HAP-1 (cell line): Measurements from ENCODE around the gene TAF15.

Experiments
- DNase-seq, 2 experiments: peaks; one replicate each; pipeline ENCODE4 v3.0.0-alpha.2; 2016 to 2020; ENCODE audit warnings: low spot score in 2 of 2
- H3K27me3 ChIP-seq: fragments of 250-450 bp; sonication (Bioruptor Pico); 2 replicates; pipeline ENCODE4 v1.5.1; 2020; ENCODE audit warnings: low read depth, mild to moderate bottlenecking, moderate library complexity
- H3K36me3 ChIP-seq: fragments of 250-450 bp; sonication (Bioruptor Pico); replicated peaks from 2 replicates; pipeline ENCODE4 v1.5.1; 2020; ENCODE audit warnings: mild to moderate bottlenecking
- H3K4me1 ChIP-seq: fragments of 250-450 bp; sonication (Bioruptor Pico); 2 replicates; pipeline ENCODE4 v1.5.1; 2020; ENCODE audit warnings: mild to moderate bottlenecking
- H3K4me3 ChIP-seq: fragments of 250-450 bp; sonication (Bioruptor Pico); 2 replicates; pipeline ENCODE4 v1.5.1; 2020; ENCODE audit warnings: mild to moderate bottlenecking, moderate library complexity
- H3K9me3 ChIP-seq: fragments of 250-450 bp; sonication (Bioruptor Pico); 2 replicates; pipeline ENCODE4 v1.5.1; 2020; ENCODE audit warnings: mild to moderate bottlenecking, moderate library complexity
- in situ Hi-C: fragments of 300-500 bp; cut with MboI; formaldehyde crosslinking; loops from 3 replicates; pipeline ENCODE4 v1.14.3; 2020; ENCODE audit warnings: low sequenced_read_pairs, inconsistent platforms, mixed read lengths

Gene TAF15

GRCh38 chr17:35808962-35809854, at the start of gene TAF15:
Gene TAF15, plus strand, starts transcription at chr17:35809484. Its CDS starts 86 bp downstream, at chr17:35809570.
- DNase-seq, result peak; percentile 97 to 98

GRCh38 chr17:35760587-35760986, 48.7 kb upstream of the TAF15 start, which contains the start of gene C17orf50:
Gene C17orf50, plus strand, starts transcription at chr17:35760887. Its CDS starts 55 bp downstream, at chr17:35760942.
- H3K36me3 ChIP-seq, result no peaks in the 10 kb centered on the region
- in situ Hi-C loops, result loop anchor here (5.0 kb wide), 1 partner anchor 47 kb away; the partner anchor contains the start of gene TAF15
- H3K4me3 ChIP-seq, result no peak within 1 kb of the TSS
- H3K9me3 ChIP-seq, result no peaks in the 10 kb centered on the region
- no peaks in the 10 kb centered on the region for H3K27me3 ChIP-seq
- H3K4me1 ChIP-seq, result no peaks in the 10 kb centered on the region
- no peak for DNase-seq

More at GRCh38 chr17:35808962-35809854, at the start of gene TAF15:
- Histone ChIP-seq H3K4me1 (peaks cover 20% of the 10 kb centered on the region), H3K27me3 (no peaks in the 10 kb centered on the region), H3K4me3 (peak within 1 kb of the TSS; percentile 99), H3K36me3 (no peaks in the 10 kb centered on the region), H3K9me3 (no peaks in the 10 kb centered on the region)
- in situ Hi-C loops, result loop anchor here (5.0 kb wide), 1 partner anchor 47 kb away; the partner anchor contains the start of gene C17orf50

- Histone ChIP-seq H3K4me3 (no peak overlapping the region), H3K4me1 (no peaks in the 10 kb centered on the region), H3K9me3 (no peaks in the 10 kb centered on the region), H3K36me3 (no peaks in the 10 kb centered on the region), H3K27me3 (no peaks in the 10 kb centered on the region)
- DNase-seq, result no peak
- in situ Hi-C loops, result loop anchor here (5.0 kb wide), 1 partner anchor 46 kb away; the partner anchor contains the start of gene TAF15
These were observed 47.7 kb upstream of the TAF15 start for GRCh38 chr17:35761601-35762000.

GRCh38 chr17:35763767-35764122, 45.5 kb upstream of the TAF15 start:
- Histone ChIP-seq H3K27me3 (no peaks in the 10 kb centered on the region), H3K36me3 (no peaks in the 10 kb centered on the region), H3K9me3 (no peaks in the 10 kb centered on the region), H3K4me1 (no peaks in the 10 kb centered on the region), H3K4me3 (peak overlapping the region; percentile 42)
- no peak for DNase-seq
- in situ Hi-C loops, result loop anchor here (5.0 kb wide), 1 partner anchor 44 kb away; the partner anchor contains the start of gene TAF15

- in situ Hi-C loops, result loop anchor here (5.0 kb wide), 1 partner anchor 43 kb away; the partner anchor contains the start of gene TAF15
- Histone ChIP-seq H3K4me3 (peak overlapping the region; percentile 42), H3K4me1 (no peaks in the 10 kb centered on the region), H3K36me3 (no peaks in the 10 kb centered on the region), H3K9me3 (no peaks in the 10 kb centered on the region), H3K27me3 (no peaks in the 10 kb centered on the region)
- DNase-seq, result peak; percentile 90 to 92
These were observed 44.9 kb upstream of the TAF15 start for GRCh38 chr17:35764123-35764991.

- Histone ChIP-seq H3K36me3 (no peaks in the 10 kb centered on the region), H3K9me3 (no peaks in the 10 kb centered on the region), H3K4me3 (peak overlapping the region; percentile 42; the same call in 1 of the 2 replicates), H3K27me3 (no peaks in the 10 kb centered on the region), H3K4me1 (no peaks in the 10 kb centered on the region)
- DNase-seq, result no peak
- in situ Hi-C loops, result no loop called here
These were observed 44.1 kb upstream of the TAF15 start for GRCh38 chr17:35765086-35765710.

GRCh38 chr17:35765756-35766488, 43.4 kb upstream of the TAF15 start:
- in situ Hi-C loops, result no loop called here
- H3K27me3 ChIP-seq, result no peaks in the 10 kb centered on the region
- H3K4me3 ChIP-seq, result no peak overlapping the region
- no peaks in the 10 kb centered on the region for H3K9me3 ChIP-seq
- DNase-seq, result no peak
- no peaks in the 10 kb centered on the region for H3K4me1 ChIP-seq
- H3K36me3 ChIP-seq, result no peaks in the 10 kb centered on the region

GRCh38 chr17:35766489-35766877, 42.8 kb upstream of the TAF15 start:
- H3K4me3 ChIP-seq, result no peak overlapping the region
- H3K9me3 ChIP-seq, result no peaks in the 10 kb centered on the region
- no peaks in the 10 kb centered on the region for H3K36me3 ChIP-seq
- H3K4me1 ChIP-seq, result no peaks in the 10 kb centered on the region
- H3K27me3 ChIP-seq, result no peaks in the 10 kb centered on the region
- in situ Hi-C loops, result no loop called here
- no peak for DNase-seq

GRCh38 chr17:35766903-35767510, 42.3 kb upstream of the TAF15 start:
- no peaks in the 10 kb centered on the region for H3K36me3 ChIP-seq

GRCh38 chr17:35768797-35769196, 40.5 kb upstream of the TAF15 start:
- no peaks in the 10 kb centered on the region for H3K36me3 ChIP-seq
- no peaks in the 10 kb centered on the region for H3K27me3 ChIP-seq
- no peak overlapping the region for H3K4me3 ChIP-seq
- H3K4me1 ChIP-seq, result no peaks in the 10 kb centered on the region
- DNase-seq, result no peak
- H3K9me3 ChIP-seq, result no peaks in the 10 kb centered on the region
- in situ Hi-C loops, result no loop called here

More at GRCh38 chr17:35766903-35767510, 42.3 kb upstream of the TAF15 start:
- peak in 1 of 2 experiments; percentile 34 for DNase-seq
- no peak overlapping the region for H3K4me3 ChIP-seq
- no peaks in the 10 kb centered on the region for H3K9me3 ChIP-seq
- H3K27me3 ChIP-seq, result no peaks in the 10 kb centered on the region
- H3K4me1 ChIP-seq, result no peaks in the 10 kb centered on the region
- in situ Hi-C loops, result no loop called here

- no peaks in the 10 kb centered on the region for H3K9me3 ChIP-seq
- H3K27me3 ChIP-seq, result no peaks in the 10 kb centered on the region
- in situ Hi-C loops, result no loop called here
- H3K4me3 ChIP-seq, result no peak overlapping the region
- no peak for DNase-seq
- no peaks in the 10 kb centered on the region for H3K36me3 ChIP-seq
- no peaks in the 10 kb centered on the region for H3K4me1 ChIP-seq
These were observed 39.3 kb upstream of the TAF15 start for GRCh38 chr17:35769895-35770486.

GRCh38 chr17:35773129-35773528, 36.2 kb upstream of the TAF15 start:
- no peaks in the 10 kb centered on the region for H3K9me3 ChIP-seq
- no peaks in the 10 kb centered on the region for H3K27me3 ChIP-seq
- no peak for DNase-seq
- in situ Hi-C loops, result no loop called here
- H3K36me3 ChIP-seq, result no peaks in the 10 kb centered on the region
- H3K4me3 ChIP-seq, result no peak overlapping the region
- H3K4me1 ChIP-seq, result no peaks in the 10 kb centered on the region
